ENCODE measurements around the gene RPL11. TPM values are rescaled to one million over a fixed set of nuclear protein-coding genes. Genes with fewer than 3 reads are reported as not detected.
A peak's percentile ranks its signal among the peaks of the same experiment; 100 is the strongest.
"Not testable (repeated sequence)": the region's sequence is repeated elsewhere in the genome, so short reads cannot be mapped to it uniquely, and the experiment has no call there.

RPL11 gene
- total RNA-seq, 1 experiment from 2014 or later = 1,479 TPM

DNA sequence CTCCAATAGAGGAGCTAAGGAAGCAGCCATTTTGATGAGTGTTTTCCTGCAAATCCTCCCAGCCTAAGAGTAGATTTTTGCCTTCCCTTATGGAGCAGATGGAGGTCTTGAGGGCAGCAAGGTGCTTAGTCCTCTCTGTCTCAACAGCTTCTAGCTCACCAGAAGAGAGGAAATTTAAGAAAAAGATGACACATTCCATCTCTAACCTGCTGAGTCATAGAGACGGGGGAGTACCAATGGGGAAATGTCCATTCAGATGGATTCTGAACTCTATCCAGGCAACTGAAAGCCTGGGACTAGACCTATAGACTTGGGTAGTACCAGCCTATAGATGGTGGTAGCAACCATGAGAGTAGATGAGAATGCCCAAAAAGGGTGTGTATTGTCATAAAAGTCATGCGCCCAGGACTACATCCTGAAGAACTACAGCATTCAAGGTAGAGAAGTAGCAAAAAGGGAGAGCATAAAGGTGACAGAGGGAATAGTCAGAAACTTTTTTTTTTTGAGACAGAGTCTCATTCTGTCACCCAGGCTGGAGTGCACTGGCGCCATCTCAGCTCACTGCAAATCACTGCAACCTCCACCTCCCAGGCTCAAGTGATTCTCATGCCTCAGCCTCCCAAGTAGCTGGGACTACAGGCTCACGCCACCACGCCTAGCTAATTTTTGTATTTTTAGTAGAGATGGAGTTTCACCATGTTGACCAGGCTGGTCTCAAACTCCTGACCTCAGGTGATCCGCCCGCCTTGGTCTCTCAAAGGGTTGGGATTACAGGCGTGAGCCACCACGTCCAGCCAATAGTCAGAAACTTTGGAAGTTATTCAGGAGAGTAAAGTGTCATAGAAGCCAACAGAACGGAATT lies 41.0 kb downstream of the RPL11 start:
- DNase-seq = no peak
- Histone ChIP-seq H3K9me2 (replicated peaks; ENCODE audit: insufficient read depth, low read length) (no peaks in the 10 kb centered on the region), H3K4me2 (ENCODE audit: low read depth, low read length, poor library complexity, severe bottlenecking) (no peak overlapping the region), H3K36me3 (ENCODE audit: insufficient read depth, low read length) (no peaks in the 10 kb centered on the region), H3K9me3 (ENCODE audit: low read length) (no peaks in the 10 kb centered on the region), H2AFZ (ENCODE audit: low read length) (no peak overlapping the region), H3K79me2 (ENCODE audit: low read length) (no peaks in the 10 kb centered on the region), H3K4me1 (ENCODE audit: low read length) (peaks cover 7% of the 10 kb centered on the region), H3K27me3 (ENCODE audit: low read length) (no peaks in the 10 kb centered on the region), H3K9ac (ENCODE audit: low read length) (no peak overlapping the region), H4K20me1 (ENCODE audit: insufficient read depth, low read depth, low read length) (peaks cover 4% of the 10 kb centered on the region), H3K4me3 (ENCODE audit: low read length) (no peak overlapping the region), H3K27ac (ENCODE audit: low read length) (no peak overlapping the region)

DNA sequence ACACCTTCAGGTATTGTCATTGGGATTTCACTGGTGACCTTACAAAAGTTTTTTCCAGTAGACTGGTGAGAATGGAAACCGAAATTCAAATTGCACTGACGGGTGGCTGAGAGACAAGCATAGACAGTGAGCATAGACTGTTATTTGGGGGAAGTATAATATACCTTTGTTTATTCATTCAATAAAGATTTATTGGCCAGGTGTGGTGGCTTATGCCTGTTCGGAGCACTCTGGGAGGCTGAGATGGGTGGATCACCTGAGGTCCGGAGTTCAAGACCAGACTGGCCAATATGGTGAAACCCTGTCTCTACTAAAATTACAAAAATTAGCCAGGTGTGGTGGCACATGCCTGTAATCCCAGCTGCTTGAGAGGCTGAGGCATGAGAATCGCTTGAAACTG lies 41.7 kb downstream of the RPL11 start:
- DNase-seq = peak; percentile 27
- not testable (repeated sequence) for H3K9ac ChIP-seq (ENCODE audit: low read length); H4K20me1 ChIP-seq (ENCODE audit: insufficient read depth, low read depth, low read length); H3K27ac ChIP-seq (ENCODE audit: low read length); H3K9me2 ChIP-seq (replicated peaks; ENCODE audit: insufficient read depth, low read length); H3K36me3 ChIP-seq (ENCODE audit: insufficient read depth, low read length); H3K4me1 ChIP-seq (ENCODE audit: low read length); H3K4me2 ChIP-seq (ENCODE audit: low read depth, low read length, poor library complexity, severe bottlenecking); H2AFZ ChIP-seq (ENCODE audit: low read length); H3K79me2 ChIP-seq (ENCODE audit: low read length); H3K27me3 ChIP-seq (ENCODE audit: low read length); H3K9me3 ChIP-seq (ENCODE audit: low read length); H3K4me3 ChIP-seq (ENCODE audit: low read length)

DNA sequence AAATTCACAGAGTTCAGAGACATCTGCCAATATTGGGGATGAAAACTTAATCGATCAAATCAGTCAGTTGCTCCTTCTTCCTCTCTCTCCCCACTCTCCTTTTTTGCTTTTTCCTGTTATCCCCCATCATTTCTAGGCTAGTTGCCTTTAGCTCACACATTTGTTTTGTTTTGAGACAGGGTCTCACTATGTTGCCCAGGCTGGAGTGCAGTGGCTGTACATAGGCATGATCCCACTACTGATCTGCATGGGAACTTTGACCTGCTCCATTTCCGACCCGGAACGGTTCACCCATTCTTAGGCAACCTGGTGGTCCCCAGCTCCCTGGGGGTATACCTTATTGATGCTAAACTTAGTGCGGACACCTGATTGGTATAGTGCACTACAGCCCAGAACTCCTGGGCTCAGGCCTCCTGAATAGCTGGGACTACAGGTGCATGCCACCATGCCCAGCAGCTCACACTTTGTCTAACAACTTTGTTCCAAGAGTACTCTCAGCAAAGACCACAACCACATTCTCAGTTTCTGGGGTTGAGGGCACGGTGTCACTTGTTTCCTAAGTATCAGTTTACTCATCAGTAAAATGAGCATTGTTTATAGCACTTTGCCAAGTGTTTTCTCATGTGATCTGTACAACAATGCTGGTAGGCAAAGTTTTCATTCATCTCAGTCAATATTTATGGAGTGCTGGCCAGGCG lies 45.0 kb downstream of the RPL11 start:
- Histone ChIP-seq H3K9ac (ENCODE audit: low read length) (no peak overlapping the region), H3K4me3 (ENCODE audit: low read length) (no peak overlapping the region), H3K4me2 (ENCODE audit: low read depth, low read length, poor library complexity, severe bottlenecking) (no peak overlapping the region), H3K9me3 (ENCODE audit: low read length) (no peaks in the 10 kb centered on the region), H4K20me1 (ENCODE audit: insufficient read depth, low read depth, low read length) (peaks cover 4% of the 10 kb centered on the region; the same call in 1 of the 2 replicates), H3K27me3 (ENCODE audit: low read length) (no peaks in the 10 kb centered on the region), H3K79me2 (ENCODE audit: low read length) (no peaks in the 10 kb centered on the region), H3K4me1 (ENCODE audit: low read length) (no peaks in the 10 kb centered on the region), H3K27ac (ENCODE audit: low read length) (no peak overlapping the region), H2AFZ (ENCODE audit: low read length) (no peak overlapping the region), H3K9me2 (replicated peaks; ENCODE audit: insufficient read depth, low read length) (no peaks in the 10 kb centered on the region), H3K36me3 (ENCODE audit: insufficient read depth, low read length) (no peaks in the 10 kb centered on the region)
- peak; percentile 31 for DNase-seq

DNA sequence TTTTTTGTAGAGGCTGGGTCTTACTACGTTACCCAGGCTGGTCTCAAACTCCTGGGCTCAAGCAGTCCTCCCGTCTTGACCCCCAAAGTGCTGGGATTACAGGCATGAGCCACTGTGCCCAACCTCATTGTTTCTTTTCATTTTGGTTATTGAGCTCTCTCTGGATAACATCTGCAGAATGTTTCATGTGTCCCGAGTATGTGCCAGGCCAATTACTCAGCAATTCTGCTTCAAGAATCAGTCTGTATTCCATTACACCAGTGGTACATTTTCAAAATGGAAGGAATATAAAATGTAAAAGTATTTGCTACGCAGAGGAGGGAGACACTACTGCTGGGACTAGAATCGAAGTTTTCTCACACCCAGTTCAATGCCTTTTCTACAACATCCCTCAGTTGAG lies 50.0 kb downstream of the RPL11 start:
- Histone ChIP-seq H3K36me3 (ENCODE audit: insufficient read depth, low read length) (no peaks in the 10 kb centered on the region; the same call in 1 of the 2 replicates), H4K20me1 (ENCODE audit: insufficient read depth, low read depth, low read length) (peaks cover 17% of the 10 kb centered on the region; the same call in 1 of the 2 replicates), H3K9me2 (replicated peaks; ENCODE audit: insufficient read depth, low read length) (no peaks in the 10 kb centered on the region), H3K27ac (ENCODE audit: low read length) (no peak overlapping the region), H3K4me3 (ENCODE audit: low read length) (no peak overlapping the region), H3K9me3 (ENCODE audit: low read length) (no peaks in the 10 kb centered on the region), H3K4me1 (ENCODE audit: low read length) (peaks cover 26% of the 10 kb centered on the region), H3K9ac (ENCODE audit: low read length) (no peak overlapping the region), H3K79me2 (ENCODE audit: low read length) (peaks cover 33% of the 10 kb centered on the region), H3K4me2 (ENCODE audit: low read depth, low read length, poor library complexity, severe bottlenecking) (no peak overlapping the region), H3K27me3 (ENCODE audit: low read length) (no peaks in the 10 kb centered on the region), H2AFZ (ENCODE audit: low read length) (no peak overlapping the region)
- DNase-seq = no peak

DNA sequence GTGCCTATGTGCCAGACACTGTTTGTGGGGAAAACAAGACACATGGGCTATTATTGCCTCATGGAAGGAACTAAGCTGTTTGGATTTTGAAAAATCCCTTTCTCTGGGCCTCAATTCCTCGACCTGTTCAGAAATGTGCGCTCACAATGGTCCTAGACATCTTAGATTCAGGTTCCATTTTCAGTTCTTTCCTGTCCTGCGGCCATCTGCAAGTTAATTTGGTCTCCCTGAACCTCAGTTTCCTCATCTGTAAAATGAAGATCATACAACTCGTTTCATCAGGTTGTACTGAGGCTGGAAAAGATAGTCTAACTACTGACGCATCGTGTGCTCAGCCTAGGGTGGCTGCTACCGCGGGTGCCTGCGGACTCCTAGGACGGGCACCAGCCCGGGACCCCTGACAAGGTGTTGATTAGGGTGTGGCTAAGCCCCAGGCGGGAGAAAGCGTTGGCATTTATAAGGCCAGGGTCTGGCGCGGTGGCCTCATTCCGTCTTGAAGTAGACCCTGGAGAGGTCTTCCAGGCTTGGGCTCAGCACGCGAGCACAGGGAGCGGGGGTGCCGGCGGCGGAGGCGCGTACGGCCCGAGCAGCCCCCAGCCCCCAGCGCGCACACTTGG lies 51.2 kb downstream of the RPL11 start:
- H3K4me2 ChIP-seq (ENCODE audit: low read depth, low read length, poor library complexity, severe bottlenecking) = peak overlapping the region; percentile 97
- H2AFZ ChIP-seq (ENCODE audit: low read length) = peak overlapping the region; percentile 92
- H3K79me2 ChIP-seq (ENCODE audit: low read length) = peaks cover 45% of the 10 kb centered on the region
- H3K9ac ChIP-seq (ENCODE audit: low read length) = peak overlapping the region; percentile 96
- no peaks in the 10 kb centered on the region for H3K27me3 ChIP-seq (ENCODE audit: low read length)
- H3K9me2 ChIP-seq (replicated peaks; ENCODE audit: insufficient read depth, low read length) = no peaks in the 10 kb centered on the region
- H3K36me3 ChIP-seq (ENCODE audit: insufficient read depth, low read length) = no peaks in the 10 kb centered on the region; the same call in 1 of the 2 replicates
- no peaks in the 10 kb centered on the region for H3K9me3 ChIP-seq (ENCODE audit: low read length)
- peaks cover 27% of the 10 kb centered on the region; the same call in 1 of the 2 replicates for H4K20me1 ChIP-seq (ENCODE audit: insufficient read depth, low read depth, low read length)
- H3K4me1 ChIP-seq (ENCODE audit: low read length) = peaks cover 37% of the 10 kb centered on the region
- no peak overlapping the region for H3K27ac ChIP-seq (ENCODE audit: low read length)
- DNase-seq = no peak
- H3K4me3 ChIP-seq (ENCODE audit: low read length) = peak overlapping the region; percentile 90

DNA sequence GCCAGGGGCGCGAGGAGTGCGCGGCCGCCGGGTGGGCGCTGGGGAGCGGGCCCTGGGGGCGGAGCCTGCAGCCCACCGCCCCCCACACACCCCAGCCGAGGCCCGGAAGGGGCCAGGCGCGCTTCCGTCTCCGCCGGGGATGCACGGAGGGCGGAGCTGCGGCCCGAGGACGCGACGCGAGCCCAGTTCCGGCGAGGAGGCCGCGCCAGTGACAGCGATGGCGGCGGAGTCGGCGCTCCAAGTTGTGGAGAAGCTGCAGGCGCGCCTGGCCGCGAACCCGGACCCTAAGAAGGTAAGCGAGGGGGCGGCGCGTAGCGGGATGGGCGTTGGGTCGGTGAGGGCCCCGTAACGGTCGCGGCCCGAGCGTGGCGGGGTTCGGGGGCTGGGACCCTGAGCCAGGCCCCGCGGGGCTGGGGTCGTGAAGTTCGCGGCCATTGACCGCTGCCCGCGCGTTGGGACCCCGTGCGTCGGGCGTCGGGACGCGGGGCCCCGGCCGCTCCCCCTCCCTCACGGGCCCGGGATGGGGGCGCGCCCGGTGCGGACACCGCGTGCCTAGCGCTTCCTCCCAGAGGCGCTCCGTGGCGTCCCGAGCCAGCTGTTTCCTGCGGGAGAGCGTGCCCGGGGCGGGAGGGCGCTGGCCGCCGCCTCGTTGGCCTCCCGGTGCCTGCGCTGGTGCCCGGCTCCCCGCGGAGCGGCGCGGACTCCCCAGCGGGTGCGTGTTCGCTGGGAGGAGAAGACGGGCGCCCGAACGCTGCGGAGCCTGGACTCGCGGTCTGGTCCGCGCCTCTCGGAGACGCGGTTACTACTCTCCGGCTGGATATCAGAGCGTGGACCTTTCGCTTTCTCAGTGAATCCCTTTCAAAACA lies 51.9 kb downstream of the RPL11 start, which contains the start of gene ELOA:
TSS of gene ELOA (plus strand) at position 185 of the 866 bp plus-strand sequence. CDS start at position 218, 33 bp downstream.
- Histone ChIP-seq H3K27me3 (ENCODE audit: low read length) (no peaks in the 10 kb centered on the region), H3K79me2 (ENCODE audit: low read length) (peaks cover 52% of the 10 kb centered on the region), H3K27ac (ENCODE audit: low read length) (peak within 1 kb of the TSS; percentile 36; the same call in 1 of the 2 replicates), H3K36me3 (ENCODE audit: insufficient read depth, low read length) (no peaks in the 10 kb centered on the region; the same call in 1 of the 2 replicates), H3K9me2 (replicated peaks; ENCODE audit: insufficient read depth, low read length) (no peaks in the 10 kb centered on the region), H3K9me3 (ENCODE audit: low read length) (no peaks in the 10 kb centered on the region), H3K9ac (ENCODE audit: low read length) (peak within 1 kb of the TSS; percentile 96), H3K4me1 (ENCODE audit: low read length) (peaks cover 43% of the 10 kb centered on the region), H4K20me1 (ENCODE audit: insufficient read depth, low read depth, low read length) (peaks cover 27% of the 10 kb centered on the region; the same call in 1 of the 2 replicates), H3K4me3 (ENCODE audit: low read length) (peak within 1 kb of the TSS; percentile 90), H2AFZ (ENCODE audit: low read length) (peak within 1 kb of the TSS; percentile 92), H3K4me2 (ENCODE audit: low read depth, low read length, poor library complexity, severe bottlenecking) (peak within 1 kb of the TSS; percentile 97)
- peak; percentile 93 for DNase-seq

DNA sequence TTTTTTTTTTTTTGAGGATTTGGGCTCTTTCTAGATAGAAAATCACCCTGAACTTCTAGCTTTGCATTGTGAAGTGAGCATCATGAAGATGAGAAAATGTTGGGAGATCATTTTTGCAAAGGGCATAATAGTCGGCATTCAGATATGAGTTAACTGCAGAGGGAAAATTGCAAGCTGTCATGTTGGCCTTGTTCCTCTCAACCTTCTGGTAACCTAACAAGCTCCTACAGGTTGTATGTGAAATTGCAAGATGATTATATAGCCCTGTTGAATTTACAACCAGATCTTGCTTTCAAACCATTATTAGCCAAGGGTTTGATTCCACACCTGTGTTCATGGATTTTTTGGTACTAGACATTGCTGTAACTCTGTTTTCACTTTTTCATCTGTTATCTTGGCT lies 53.9 kb downstream of the RPL11 start:
- Histone ChIP-seq H3K36me3 (ENCODE audit: insufficient read depth, low read length) (peaks cover 6% of the 10 kb centered on the region; the same call in 1 of the 2 replicates), H3K27ac (ENCODE audit: low read length) (0 out of 2 replicates have a peak overlapping the region, but pooled peaks have one; percentile 17), H3K4me1 (ENCODE audit: low read length) (peaks cover 52% of the 10 kb centered on the region), H3K9ac (ENCODE audit: low read length) (peak overlapping the region; percentile 96), H3K9me2 (replicated peaks; ENCODE audit: insufficient read depth, low read length) (no peaks in the 10 kb centered on the region), H3K9me3 (ENCODE audit: low read length) (no peaks in the 10 kb centered on the region), H3K27me3 (ENCODE audit: low read length) (no peaks in the 10 kb centered on the region), H3K4me3 (ENCODE audit: low read length) (peak overlapping the region; percentile 90), H3K79me2 (ENCODE audit: low read length) (peaks cover 64% of the 10 kb centered on the region), H4K20me1 (ENCODE audit: insufficient read depth, low read depth, low read length) (peaks cover 27% of the 10 kb centered on the region; the same call in 1 of the 2 replicates), H3K4me2 (ENCODE audit: low read depth, low read length, poor library complexity, severe bottlenecking) (peak overlapping the region; percentile 97), H2AFZ (ENCODE audit: low read length) (no peak overlapping the region)
- DNase-seq = peak; percentile 78

Measured in Karpas-422 (cell line).